ENCODE results near the gene IGF2BP3.

- no peak for TF ChIP-seq POLR2A (IDR thresholded peaks at IDR 0.05; ENCODE audit: low read depth, low read length)
- TF ChIP-seq SRF (IDR thresholded peaks at IDR 0.05; ENCODE audit: low read depth in 2 of 2, low read length in 2 of 2) = no peak
- TF ChIP-seq BCLAF1 (IDR thresholded peaks at IDR 0.05) = no peak
- TF ChIP-seq EP300 (IDR thresholded peaks at IDR 0.05; ENCODE audit: borderline replicate concordance in 1 of 2, control insufficient read depth in 1 of 2, low read depth in 2 of 2, low read length in 2 of 2) = no peak
- TF ChIP-seq SMC3 (IDR thresholded peaks at IDR 0.05; ENCODE audit: borderline replicate concordance, low read length) = no peak
- TF ChIP-seq NRF1 (conservative IDR thresholded peaks at IDR 0.05; ENCODE audit: low read depth, low read length) = no peak
- no peak for TF ChIP-seq CBX5 (IDR thresholded peaks at IDR 0.05; ENCODE audit: low read depth)
- TF ChIP-seq NFYB (IDR thresholded peaks at IDR 0.05; ENCODE audit: insufficient read depth, low read depth, low read length) = no peak
- no peak for TF ChIP-seq POLR2AphosphoS2 (IDR thresholded peaks at IDR 0.05; ENCODE audit: low read depth, low read length)
- TF ChIP-seq CTCF (IDR thresholded peaks at IDR 0.05 in 2 of 3, conservative IDR thresholded peaks at IDR 0.05 in 1 of 3; ENCODE audit: control insufficient read depth in 2 of 3, extremely low read depth in 1 of 3, insufficient read depth in 1 of 3, low read depth in 3 of 3, low read length in 3 of 3) = no peak
Observed at GRCh38 chr7:23336086-23336485, 134.2 kb downstream of the IGF2BP3 start.

Data from GM12878 (cell line).